Neural progenitor cell (in vitro differentiated cells): Measurements from ENCODE around the gene CDK5RAP3. TPM values are rescaled to one million over a fixed set of nuclear protein-coding genes. Genes with fewer than 3 reads are reported as not detected.
A peak's percentile ranks its signal among the peaks of the same experiment; 100 is the strongest.

Source experiments
- DNase-seq: peaks from one replicate; pipeline ENCODE4 v3.0.0-alpha.2; 2016; ENCODE audit warnings: low spot score
- H2AFZ ChIP-seq: fragments of 200-600 bp; sonication (generic); replicated peaks from 2 replicates; pipeline ENCODE4 v1.6.1; 2016; ENCODE audit warnings: antibody characterized with exemption
- H3F3A ChIP-seq: fragments of 200-600 bp; sonication (generic); 2 replicates; pipeline ENCODE4 v1.6.1; 2016; ENCODE audit warnings: antibody characterized with exemption, low read depth
- H3K27ac ChIP-seq: fragments of 200-600 bp; sonication (generic); 2 replicates; pipeline ENCODE4 v1.5.1; 2016; ENCODE audit warnings: mild to moderate bottlenecking
- H3K27me3 ChIP-seq: fragments of 200-600 bp; sonication (generic); 2 replicates; pipeline ENCODE4 v1.6.1; 2016; ENCODE audit warnings: mild to moderate bottlenecking, moderate library complexity
- H3K36me3 ChIP-seq: fragments of 200-600 bp; sonication (generic); 2 replicates; pipeline ENCODE4 v1.5.1; 2016
- H3K4me1 ChIP-seq: fragments of 200-600 bp; sonication (generic); 2 replicates; pipeline ENCODE4 v1.6.1; 2016; ENCODE audit warnings: mixed run types
- H3K4me2 ChIP-seq: fragments of 200-600 bp; sonication (generic); 2 replicates; pipeline ENCODE4 v1.6.1; 2016
- H3K4me3 ChIP-seq: fragments of 200-600 bp; sonication (generic); 2 replicates; pipeline ENCODE4 v1.5.1; 2016
- H3K79me2 ChIP-seq: fragments of 200-600 bp; sonication (generic); 2 replicates; pipeline ENCODE4 v1.6.1; 2016; ENCODE audit warnings: low read depth
- H3K9ac ChIP-seq: fragments of 200-600 bp; sonication (generic); 2 replicates; pipeline ENCODE4 v1.6.1; 2016
- H3K9me3 ChIP-seq: fragments of 200-600 bp; sonication (generic); 2 replicates; pipeline ENCODE4 v1.5.1; 2016; ENCODE audit warnings: low read depth
- H4K20me1 ChIP-seq: fragments of 200-600 bp; sonication (generic); 2 replicates; pipeline ENCODE4 v1.6.1; 2016; ENCODE audit warnings: low read depth
- H3K27ac Mint-ChIP-seq: 3 replicates; pipeline ENCODE4 v1.8.0; 2021; ENCODE audit warnings: mixed read lengths
- H3K27me3 Mint-ChIP-seq: 2 replicates; pipeline ENCODE4 v1.8.0; 2022; ENCODE audit warnings: low read depth, mild to moderate bottlenecking, inconsistent platforms, moderate library complexity, mixed read lengths; ENCODE audit not compliant: insufficient read depth
- H3K36me3 Mint-ChIP-seq: 3 replicates; pipeline ENCODE4 v1.8.0; 2021; ENCODE audit warnings: mixed read lengths
- H3K4me1 Mint-ChIP-seq: 3 replicates; pipeline ENCODE4 v1.8.0; 2021; ENCODE audit warnings: mixed read lengths
- H3K4me3 Mint-ChIP-seq: 3 replicates; pipeline ENCODE4 v1.8.0; 2021; ENCODE audit warnings: mild to moderate bottlenecking, moderate library complexity, mixed read lengths
- H3K9me3 Mint-ChIP-seq: 3 replicates; pipeline ENCODE4 v1.8.0; 2020; ENCODE audit warnings: mixed read lengths
- EZH2 ChIP-seq: fragments of 200-600 bp; sonication (generic); IDR thresholded peaks from 2 replicates; pipeline ENCODE4 v1.6.1; 2017; ENCODE audit warnings: antibody characterized with exemption, mild to moderate bottlenecking, moderate library complexity
- EZH2phosphoT487 ChIP-seq: fragments of 200-600 bp; sonication (generic); IDR thresholded peaks from 2 replicates; pipeline ENCODE4 v1.6.1; 2017; ENCODE audit warnings: antibody characterized with exemption
- total RNA-seq: library from RNA; depleted of rRNA; stranded (reverse); fragments of >200 nt; gene quantifications from 2 replicates; pipeline ENCODE4 v1.2.3, GENCODE V29; 2015; ENCODE audit warnings: low replicate concordance
- TF ChIP-seq, protein P1 (sequence below): fragments of 200-600 bp; sonication (generic); IDR thresholded peaks from 2 replicates; pipeline ENCODE4 v1.5.1; 2017; ENCODE audit warnings: antibody characterized with exemption, mild to moderate bottlenecking

CDK5RAP3 gene
- total RNA-seq, 1 donor from 2014 or later: 104 TPM

DNA sequence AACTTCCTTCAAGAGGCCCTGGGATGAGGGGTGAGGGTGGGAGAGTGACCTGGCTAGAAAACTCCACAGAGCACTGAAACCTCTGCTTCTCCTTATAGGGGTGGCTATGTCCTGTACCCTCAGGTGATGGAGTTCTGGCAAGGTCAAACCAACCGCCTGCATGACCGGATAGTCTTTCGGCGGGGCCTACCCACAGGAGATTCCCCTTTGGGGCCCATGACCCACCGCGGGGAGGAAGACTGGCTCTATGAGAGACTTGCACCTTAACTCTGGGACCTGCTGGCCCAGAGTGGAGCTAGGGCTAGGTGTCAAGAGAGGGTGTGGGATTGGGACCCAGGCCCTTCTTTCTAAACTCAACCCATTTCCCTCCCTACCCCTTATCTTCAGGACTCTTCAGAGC lies 24.4 kb upstream of the CDK5RAP3 start:
- Histone ChIP-seq H3K4me3 (no peak overlapping the region), H3K36me3 (no peaks in the 10 kb centered on the region), H3K79me2 (no peaks in the 10 kb centered on the region), H3F3A (no peaks in the 10 kb centered on the region), H3K27me3 (peaks cover 5% of the 10 kb centered on the region), H4K20me1 (no peaks in the 10 kb centered on the region), H3K27ac (no peak overlapping the region), H2AFZ (no peak overlapping the region), H3K9me3 (no peaks in the 10 kb centered on the region), H3K4me2 (no peak overlapping the region), H3K9ac (no peak overlapping the region), H3K4me1 (peaks cover 5% of the 10 kb centered on the region)
- Mint-ChIP-seq H3K9me3 (no peaks in the 10 kb centered on the region), H3K27ac (peak overlapping the region; percentile 33), H3K27me3 (no peaks in the 10 kb centered on the region), H3K36me3 (peaks cover 2% of the 10 kb centered on the region), H3K4me1 (peaks cover 13% of the 10 kb centered on the region), H3K4me3 (no peak overlapping the region)
- DNase-seq: no peak
- TF ChIP-seq, protein P1, sequence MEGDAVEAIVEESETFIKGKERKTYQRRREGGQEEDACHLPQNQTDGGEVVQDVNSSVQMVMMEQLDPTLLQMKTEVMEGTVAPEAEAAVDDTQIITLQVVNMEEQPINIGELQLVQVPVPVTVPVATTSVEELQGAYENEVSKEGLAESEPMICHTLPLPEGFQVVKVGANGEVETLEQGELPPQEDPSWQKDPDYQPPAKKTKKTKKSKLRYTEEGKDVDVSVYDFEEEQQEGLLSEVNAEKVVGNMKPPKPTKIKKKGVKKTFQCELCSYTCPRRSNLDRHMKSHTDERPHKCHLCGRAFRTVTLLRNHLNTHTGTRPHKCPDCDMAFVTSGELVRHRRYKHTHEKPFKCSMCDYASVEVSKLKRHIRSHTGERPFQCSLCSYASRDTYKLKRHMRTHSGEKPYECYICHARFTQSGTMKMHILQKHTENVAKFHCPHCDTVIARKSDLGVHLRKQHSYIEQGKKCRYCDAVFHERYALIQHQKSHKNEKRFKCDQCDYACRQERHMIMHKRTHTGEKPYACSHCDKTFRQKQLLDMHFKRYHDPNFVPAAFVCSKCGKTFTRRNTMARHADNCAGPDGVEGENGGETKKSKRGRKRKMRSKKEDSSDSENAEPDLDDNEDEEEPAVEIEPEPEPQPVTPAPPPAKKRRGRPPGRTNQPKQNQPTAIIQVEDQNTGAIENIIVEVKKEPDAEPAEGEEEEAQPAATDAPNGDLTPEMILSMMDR: no peak
- TF ChIP-seq EZH2phosphoT487 (no peak), EZH2 (no peak)

DNA sequence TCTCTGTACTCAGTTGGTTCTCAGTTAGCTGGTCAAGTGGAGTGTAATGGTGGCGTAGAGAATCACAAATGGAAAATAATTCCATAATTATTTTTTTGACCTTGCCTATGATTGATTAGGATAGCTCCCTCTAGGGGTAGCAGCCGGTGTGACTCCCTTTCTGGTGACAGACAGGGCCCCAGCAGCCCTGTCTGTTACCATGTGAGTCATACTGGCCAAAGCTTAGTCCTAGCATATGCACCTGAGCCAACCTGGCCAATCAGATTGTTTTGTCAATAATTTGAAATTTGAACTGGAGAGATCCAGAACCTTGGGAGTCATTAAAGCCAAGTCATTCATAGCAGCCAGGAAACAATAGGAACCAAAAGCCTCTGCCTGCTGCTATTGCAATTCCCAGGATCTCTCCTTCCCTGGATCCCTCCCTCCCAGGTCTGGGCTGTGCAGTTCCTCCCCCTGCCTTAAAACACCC lies 23.9 kb upstream of the CDK5RAP3 start:
- Histone ChIP-seq H3K4me2 (no peak overlapping the region), H3K9me3 (no peaks in the 10 kb centered on the region), H4K20me1 (no peaks in the 10 kb centered on the region), H3K4me3 (no peak overlapping the region), H2AFZ (no peak overlapping the region), H3K27ac (no peak overlapping the region), H3K36me3 (no peaks in the 10 kb centered on the region), H3K79me2 (no peaks in the 10 kb centered on the region), H3K4me1 (peaks cover 5% of the 10 kb centered on the region), H3K9ac (no peak overlapping the region), H3F3A (no peaks in the 10 kb centered on the region), H3K27me3 (peaks cover 5% of the 10 kb centered on the region)
- DNase-seq: peak; percentile 75
- peak overlapping the region; percentile 33 for H3K27ac Mint-ChIP-seq
- peaks cover 12% of the 10 kb centered on the region for H3K4me1 Mint-ChIP-seq
- H3K9me3 Mint-ChIP-seq: no peaks in the 10 kb centered on the region
- H3K27me3 Mint-ChIP-seq: no peaks in the 10 kb centered on the region
- TF ChIP-seq EZH2phosphoT487: no peak
- no peak for TF ChIP-seq EZH2
- TF ChIP-seq, protein P1: peak; percentile 88
- peaks cover 1% of the 10 kb centered on the region for H3K36me3 Mint-ChIP-seq
- no peak overlapping the region for H3K4me3 Mint-ChIP-seq

DNA sequence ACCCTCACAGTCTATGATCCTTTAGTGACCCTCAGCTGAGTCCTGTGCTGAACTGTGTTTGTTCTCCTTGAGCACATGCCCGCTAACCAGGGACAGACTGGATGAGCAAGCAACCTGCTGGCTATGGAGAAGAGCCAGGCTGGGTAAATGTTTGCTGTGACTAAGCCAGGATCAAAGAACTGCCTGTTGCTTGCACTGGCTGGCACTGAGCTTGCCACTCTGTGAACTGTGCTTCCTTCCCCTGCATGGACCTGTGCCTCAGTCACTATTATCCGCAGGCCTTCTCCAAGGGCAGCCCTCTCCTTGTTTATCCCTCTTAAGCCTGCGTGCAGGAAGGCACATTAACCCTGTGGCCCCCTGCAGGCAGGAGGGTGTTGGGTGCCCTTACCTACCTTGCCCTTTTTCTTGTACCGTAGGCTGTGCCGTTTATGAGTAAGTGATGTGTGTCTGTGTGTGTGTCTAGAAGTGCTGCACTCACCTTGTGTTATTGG lies 22.2 kb upstream of the CDK5RAP3 start:
- Mint-ChIP-seq H3K27ac (peak overlapping the region; percentile 20), H3K36me3 (no peaks in the 10 kb centered on the region), H3K4me3 (peak overlapping the region; percentile 45), H3K4me1 (peaks cover 11% of the 10 kb centered on the region), H3K27me3 (peaks cover 2% of the 10 kb centered on the region), H3K9me3 (no peaks in the 10 kb centered on the region)
- no peaks in the 10 kb centered on the region for H3K79me2 ChIP-seq
- H3K9ac ChIP-seq: no peak overlapping the region
- no peak overlapping the region for H3K4me3 ChIP-seq
- DNase-seq: no peak
- peaks cover 5% of the 10 kb centered on the region for H3K27me3 ChIP-seq
- H3K4me1 ChIP-seq: peaks cover 5% of the 10 kb centered on the region
- H3K9me3 ChIP-seq: no peaks in the 10 kb centered on the region
- H4K20me1 ChIP-seq: no peaks in the 10 kb centered on the region
- no peaks in the 10 kb centered on the region for H3F3A ChIP-seq
- no peak overlapping the region for H2AFZ ChIP-seq
- H3K36me3 ChIP-seq: no peaks in the 10 kb centered on the region
- TF ChIP-seq EZH2 (no peak), EZH2phosphoT487 (no peak)
- TF ChIP-seq, protein P1: no peak
- H3K4me2 ChIP-seq: no peak overlapping the region
- no peak overlapping the region for H3K27ac ChIP-seq
